SU-DHL-6 (cell line): ENCODE results near the gene ZNF740.

Source experiments
- H2AFZ ChIP-seq: fragments of 200-600 bp; sonication (generic); 2 replicates; pipeline ENCODE4 v1.6.1; 2014; ENCODE audit warnings: low read depth, mild to moderate bottlenecking, moderate library complexity, mixed read lengths, antibody characterized with exemption, low read length; ENCODE audit not compliant: severe bottlenecking
- H3F3A ChIP-seq: fragments of 200-600 bp; shearing (Covaris generic); 2 replicates; pipeline ENCODE4 v1.6.0; 2016; ENCODE audit warnings: antibody characterized with exemption, mild to moderate bottlenecking; ENCODE audit not compliant: insufficient read depth
- H3K27ac ChIP-seq: fragments of 200-600 bp; sonication (generic); 2 replicates; pipeline ENCODE4 v1.5.1; 2016; ENCODE audit warnings: low read depth, mild to moderate bottlenecking, low read length, moderate library complexity, mixed read lengths
- H3K27me3 ChIP-seq: fragments of 200-600 bp; sonication (generic), shearing (Covaris generic); 2 replicates; pipeline ENCODE4 v1.6.0; 2014; ENCODE audit warnings: mild to moderate bottlenecking, low read length
- H3K36me3 ChIP-seq: fragments of 200-600 bp; sonication (generic); 2 replicates; pipeline ENCODE4 v1.6.1; 2014; ENCODE audit warnings: mild to moderate bottlenecking, low read length, mixed read lengths
- H3K4me2 ChIP-seq: fragments of 300-600, 200-600 bp; shearing (Covaris generic), sonication (generic); 2 replicates; pipeline ENCODE4 v1.6.0; 2014; ENCODE audit warnings: low read length, low read depth, mild to moderate bottlenecking; ENCODE audit not compliant: poor library complexity, severe bottlenecking
- H3K4me3 ChIP-seq: fragments of 200-600 bp; sonication (generic); 2 replicates; pipeline ENCODE4 v1.5.1; 2014; ENCODE audit warnings: antibody characterized with exemption, low read length, mild to moderate bottlenecking, mixed read lengths; ENCODE audit not compliant: insufficient read depth, poor library complexity, severe bottlenecking
- H3K79me2 ChIP-seq: fragments of 200-600 bp; sonication (generic); 2 replicates; pipeline ENCODE4 v1.6.1; 2014; ENCODE audit warnings: mild to moderate bottlenecking, low read length, moderate library complexity; ENCODE audit not compliant: insufficient read depth
- H3K9ac ChIP-seq: fragments of 200-600 bp; sonication (generic); 2 replicates; pipeline ENCODE4 v1.7.0; 2014; ENCODE audit warnings: mild to moderate bottlenecking, low read length
- H3K9me2 ChIP-seq: fragments of 200-600 bp; sonication (generic); replicated peaks from 2 replicates; pipeline ENCODE4 v1.6.1; 2014; ENCODE audit warnings: low read length; ENCODE audit not compliant: insufficient read depth
- H3K9me3 ChIP-seq: fragments of 200-600 bp; sonication (generic); 2 replicates; pipeline ENCODE4 v1.6.1; 2014; ENCODE audit warnings: low read length, mixed read lengths; ENCODE audit not compliant: insufficient read depth
- H4K20me1 ChIP-seq: fragments of 200-600 bp; sonication (generic); 2 replicates; pipeline ENCODE4 v1.6.1; 2014; ENCODE audit warnings: low read depth, mild to moderate bottlenecking, antibody characterized with exemption, low read length, moderate library complexity, mixed read lengths
- CTCF ChIP-seq: fragments of 200-600 bp; sonication (generic); IDR thresholded peaks from one replicate; pipeline ENCODE4 v1.5.1; 2017; ENCODE audit warnings: antibody characterized with exemption, mild to moderate bottlenecking, low read length, moderate library complexity; ENCODE audit not compliant: insufficient read depth, poor library complexity, severe bottlenecking
- EZH2phosphoT487 ChIP-seq: fragments of 200-600 bp; sonication (generic), shearing (Covaris generic); conservative IDR thresholded peaks from 2 replicates; pipeline ENCODE4 v1.6.1; 2018; ENCODE audit warnings: mild to moderate bottlenecking, antibody characterized with exemption, low read length, moderate library complexity, mixed read lengths

Gene ZNF740

DNA sequence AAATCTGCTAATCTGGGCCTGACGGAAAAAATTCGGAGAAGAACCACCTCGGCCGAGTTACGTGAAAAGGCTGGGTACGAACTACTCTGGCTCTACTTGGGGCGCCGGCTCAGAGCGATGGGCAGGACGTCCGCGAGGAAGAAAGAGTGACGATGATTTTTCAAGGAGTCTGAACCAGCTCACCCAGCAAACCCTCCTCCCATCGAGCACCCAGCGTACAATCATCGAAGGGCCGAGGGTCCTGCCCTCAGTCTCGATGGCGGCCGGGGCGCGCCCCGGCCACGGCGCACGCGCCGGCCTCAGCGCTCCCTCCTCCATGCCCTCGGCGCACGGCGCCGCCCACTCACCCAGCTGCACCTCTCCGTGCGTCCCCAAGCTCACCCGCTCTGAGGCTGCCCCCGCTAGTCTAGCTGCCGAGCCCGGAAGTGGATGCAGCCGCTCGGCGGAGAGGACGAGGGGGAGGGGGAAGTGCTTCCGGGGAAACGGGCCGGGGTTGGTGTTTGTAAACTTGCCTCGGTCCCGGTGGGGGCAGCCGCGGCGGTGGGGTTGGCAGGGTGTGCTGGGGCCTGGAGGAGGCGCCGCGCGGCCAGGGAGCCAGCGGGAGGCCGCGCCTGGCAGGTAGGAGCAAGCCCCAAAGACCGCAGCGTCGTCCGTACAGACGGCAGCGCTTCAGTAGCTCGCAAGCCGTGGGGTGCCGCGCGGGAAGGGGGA is at the start of gene ZNF740, which contains the start of gene CSAD:
Gene ZNF740 (plus strand): TSS at position 503 of the 711 bp plus-strand sequence. CDS start 1,262 bp downstream, outside the sequence.
Gene CSAD (minus strand): TSS at position 706 of the 711 bp plus-strand sequence. CDS start 7,455 bp downstream, outside the sequence.
- peaks cover 12% of the 10 kb centered on the region; the same call in 1 of the 2 replicates for H3F3A ChIP-seq
- H3K27me3 ChIP-seq = no peaks in the 10 kb centered on the region
- peak within 1 kb of the TSS; percentile 93 for H3K4me2 ChIP-seq
- H4K20me1 ChIP-seq = no peaks in the 10 kb centered on the region
- H3K27ac ChIP-seq = peak within 1 kb of the TSS; percentile 76
- H3K4me3 ChIP-seq = peak within 1 kb of the TSS; percentile 79
- peaks cover 12% of the 10 kb centered on the region; the same call in 1 of the 2 replicates for H3K36me3 ChIP-seq
- peak within 1 kb of the TSS; percentile 91 for H3K9ac ChIP-seq
- H2AFZ ChIP-seq = peak within 1 kb of the TSS; percentile 95
- no peaks in the 10 kb centered on the region for H3K9me2 ChIP-seq
- H3K79me2 ChIP-seq = peaks cover 18% of the 10 kb centered on the region
- TF ChIP-seq CTCF (no peak), EZH2phosphoT487 (no peak)
- no peaks in the 10 kb centered on the region for H3K9me3 ChIP-seq

GRCh38 chr12:53131844-53132243 is 48.7 kb upstream of the ZNF740 start:
- no peak for TF ChIP-seq EZH2phosphoT487
- no peak for TF ChIP-seq CTCF
- no peaks in the 10 kb centered on the region for H3K79me2 ChIP-seq

DNA sequence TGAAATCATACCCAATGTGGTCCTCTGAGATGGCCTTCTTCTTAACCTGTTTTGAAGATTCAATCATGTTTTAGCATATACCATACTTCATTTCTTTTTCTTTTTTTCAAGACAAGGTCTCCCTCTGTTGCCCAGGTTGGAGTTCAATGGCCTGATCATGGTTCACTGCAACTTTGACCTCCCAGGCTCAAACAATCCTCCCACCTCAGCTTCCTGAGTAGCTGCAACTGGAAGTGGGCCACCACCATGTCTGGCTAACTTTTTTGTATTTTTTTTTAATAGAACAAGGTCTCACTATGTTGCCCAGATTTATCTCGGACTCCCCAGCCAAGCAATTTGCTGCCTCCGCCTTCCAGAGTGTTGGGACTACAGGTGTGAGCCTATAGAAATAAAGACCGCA is 46.8 kb upstream of the ZNF740 start:
- Histone ChIP-seq H3K27me3 (no peaks in the 10 kb centered on the region), H3K9me2 (no peaks in the 10 kb centered on the region), H3K9ac (no peak overlapping the region), H2AFZ (no peak overlapping the region), H4K20me1 (no peaks in the 10 kb centered on the region), H3K79me2 (no peaks in the 10 kb centered on the region), H3F3A (no peaks in the 10 kb centered on the region), H3K4me2 (no peak overlapping the region), H3K27ac (no peak overlapping the region), H3K36me3 (no peaks in the 10 kb centered on the region), H3K4me3 (no peak overlapping the region), H3K9me3 (peaks cover 3% of the 10 kb centered on the region; the same call in 1 of the 2 replicates)
- TF ChIP-seq EZH2phosphoT487 (no peak), CTCF (no peak)

More at GRCh38 chr12:53131844-53132243, 48.7 kb upstream of the ZNF740 start:
- H3K36me3 ChIP-seq = no peaks in the 10 kb centered on the region
- H3F3A ChIP-seq = no peaks in the 10 kb centered on the region
- no peaks in the 10 kb centered on the region for H3K9me2 ChIP-seq
- no peak overlapping the region for H3K9ac ChIP-seq
- H4K20me1 ChIP-seq = no peaks in the 10 kb centered on the region
- H3K4me2 ChIP-seq = no peak overlapping the region
- H3K27me3 ChIP-seq = no peaks in the 10 kb centered on the region
- H3K27ac ChIP-seq = no peak overlapping the region
- H3K9me3 ChIP-seq = no peaks in the 10 kb centered on the region
- H2AFZ ChIP-seq = no peak overlapping the region
- no peak overlapping the region for H3K4me3 ChIP-seq
